GM18519 (cell line): Measurements from ENCODE around the gene NFAM1.

Experiments used
- ATAC-seq: cut with Tn5 transposase; IDR thresholded peaks from one replicate; pipeline ENCODE4 v1.9.1; 2021; ENCODE audit warnings: mild to moderate bottlenecking, moderate library complexity; ENCODE audit not compliant: unreplicated experiment, low FRiP score

Gene NFAM1

GRCh38 chr22:42417645-42418305 lies 14.4 kb downstream of the NFAM1 start:
- no peak for ATAC-seq

GRCh38 chr22:42416671-42417230 lies 15.5 kb downstream of the NFAM1 start:
- no peak for ATAC-seq

GRCh38 chr22:42414565-42415303 lies 17.5 kb downstream of the NFAM1 start:
- ATAC-seq = no peak

GRCh38 chr22:42414021-42414420 lies 18.2 kb downstream of the NFAM1 start:
- ATAC-seq = no peak

- no peak for ATAC-seq
Observed at GRCh38 chr22:42412744-42413333, 19.4 kb downstream of the NFAM1 start.

- ATAC-seq = no peak
Observed at GRCh38 chr22:42410708-42411107, 21.5 kb downstream of the NFAM1 start.

DNA sequence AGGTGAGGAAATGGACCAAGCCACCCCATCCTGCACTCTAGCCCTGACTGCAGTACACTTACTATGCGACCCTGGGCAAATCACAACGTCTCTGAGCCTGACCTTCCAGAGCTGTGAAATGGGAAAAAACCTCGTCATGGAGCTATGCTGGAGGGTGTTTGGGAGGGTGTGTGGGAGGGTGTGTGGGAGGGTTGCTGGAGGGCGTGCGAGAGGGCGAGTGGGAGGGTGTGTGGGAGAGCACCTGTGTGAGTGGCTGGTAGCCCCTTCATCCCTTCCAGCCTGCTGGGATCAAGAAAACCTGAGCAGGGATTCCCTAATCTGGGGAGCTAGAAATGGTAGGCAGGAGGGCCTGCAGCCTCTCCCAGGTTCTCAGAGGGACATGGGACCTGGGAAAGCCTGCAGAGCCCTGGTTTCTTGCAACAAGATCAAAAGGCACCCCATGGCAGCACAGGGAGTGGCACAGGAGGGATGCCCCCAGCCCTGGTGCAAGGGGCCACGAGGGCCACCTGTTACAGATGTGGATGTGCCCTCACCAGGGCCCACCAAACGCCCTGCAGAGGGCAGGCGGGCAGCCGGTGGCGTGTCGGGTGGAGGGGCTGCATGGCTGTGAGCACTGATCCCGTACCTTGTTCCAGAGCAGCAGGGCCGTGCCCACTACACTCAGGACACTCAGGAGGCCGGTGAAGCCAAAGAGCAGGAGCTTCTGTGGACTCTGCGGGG lies 23.2 kb downstream of the NFAM1 start:
- no peak for ATAC-seq

DNA sequence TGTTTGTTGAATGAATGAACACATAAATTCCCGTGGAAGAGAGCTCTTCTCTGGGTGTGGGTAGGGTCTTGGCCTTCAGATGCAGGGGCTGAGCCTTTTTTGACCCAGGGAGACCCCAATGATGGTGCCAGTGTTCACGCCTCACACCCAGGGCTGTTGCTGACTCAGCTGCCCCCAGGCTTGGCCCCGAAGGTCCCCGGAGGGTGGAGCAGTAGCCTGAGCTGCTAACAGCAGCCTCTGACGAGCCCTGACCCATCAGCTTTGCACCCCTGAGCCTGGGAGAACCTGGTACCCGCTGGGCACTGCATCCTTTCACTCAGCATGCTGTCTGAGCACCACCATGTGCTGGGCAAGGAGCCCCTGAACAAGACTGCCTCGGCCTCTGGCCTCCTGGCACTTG lies 23.9 kb downstream of the NFAM1 start:
- no peak for ATAC-seq

DNA sequence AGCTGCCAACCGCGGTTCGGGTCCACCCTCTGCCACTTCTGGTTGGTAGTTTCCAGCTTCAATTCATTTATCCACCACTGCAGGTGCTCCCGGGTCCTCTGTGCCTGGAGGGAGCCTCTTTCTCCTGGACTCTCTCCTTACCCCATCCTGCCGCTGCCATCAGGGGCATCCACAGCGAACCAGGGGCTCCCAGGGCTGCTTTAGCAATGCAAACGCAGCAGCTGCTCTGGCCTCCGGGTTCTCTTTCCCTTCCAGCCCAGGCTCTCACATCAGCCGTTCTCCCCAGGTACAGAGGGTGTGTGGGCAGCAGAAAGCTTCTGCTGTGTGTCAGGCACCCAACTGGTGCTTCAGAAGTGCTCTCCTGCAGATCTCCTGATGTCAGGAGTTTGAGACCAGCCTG lies 27.9 kb downstream of the NFAM1 start:
- ATAC-seq = no peak

GRCh38 chr22:42401535-42402334 lies 30.5 kb downstream of the NFAM1 start:
- no peak for ATAC-seq

GRCh38 chr22:42400811-42401534 lies 31.2 kb downstream of the NFAM1 start:
- ATAC-seq = no peak

- no peak for ATAC-seq
Observed at GRCh38 chr22:42399315-42400271, 32.6 kb downstream of the NFAM1 start.

DNA sequence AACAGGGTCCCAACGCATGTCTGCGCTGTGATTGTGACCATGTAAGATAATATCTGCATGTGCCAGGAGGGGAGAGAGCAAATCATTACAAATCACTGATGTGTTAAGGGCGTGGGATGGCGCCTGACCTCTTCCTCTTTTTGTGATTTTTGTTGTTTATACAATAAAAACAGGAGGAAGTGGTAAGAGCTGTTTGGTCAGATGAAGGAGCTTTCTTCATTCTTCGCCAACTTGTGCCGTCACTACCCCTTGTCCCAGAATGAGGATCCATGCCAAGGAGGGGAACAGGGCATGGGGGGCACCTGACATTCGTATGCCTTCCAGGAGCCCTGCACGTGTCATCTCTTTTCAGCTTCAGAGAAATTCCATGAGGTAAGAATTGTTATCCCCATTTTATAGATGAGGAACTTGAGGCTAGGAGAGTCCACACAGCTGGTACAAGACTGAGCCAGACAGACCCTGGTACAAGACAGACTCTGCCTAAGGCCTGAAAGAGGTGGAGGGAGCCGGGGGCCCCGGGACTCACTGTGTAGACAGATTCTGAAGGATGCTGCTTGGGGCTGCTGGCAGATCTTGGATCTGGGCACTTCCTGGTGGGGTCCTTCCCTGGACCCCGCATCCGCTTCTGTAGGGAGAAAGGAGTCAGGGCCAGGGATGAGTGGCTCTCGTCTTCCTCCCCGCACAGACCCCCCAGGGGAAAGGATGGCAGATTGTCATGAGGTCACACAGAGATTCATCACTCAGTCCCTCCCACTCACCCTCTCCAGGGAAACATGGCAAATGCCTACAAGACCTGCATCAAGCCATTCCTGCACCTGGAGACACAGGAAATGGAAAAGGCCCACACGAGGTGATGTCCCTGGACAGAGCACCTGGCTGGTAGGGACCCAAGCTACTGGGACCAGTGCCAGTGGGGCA lies 34.6 kb downstream of the NFAM1 start:
- no peak for ATAC-seq

DNA sequence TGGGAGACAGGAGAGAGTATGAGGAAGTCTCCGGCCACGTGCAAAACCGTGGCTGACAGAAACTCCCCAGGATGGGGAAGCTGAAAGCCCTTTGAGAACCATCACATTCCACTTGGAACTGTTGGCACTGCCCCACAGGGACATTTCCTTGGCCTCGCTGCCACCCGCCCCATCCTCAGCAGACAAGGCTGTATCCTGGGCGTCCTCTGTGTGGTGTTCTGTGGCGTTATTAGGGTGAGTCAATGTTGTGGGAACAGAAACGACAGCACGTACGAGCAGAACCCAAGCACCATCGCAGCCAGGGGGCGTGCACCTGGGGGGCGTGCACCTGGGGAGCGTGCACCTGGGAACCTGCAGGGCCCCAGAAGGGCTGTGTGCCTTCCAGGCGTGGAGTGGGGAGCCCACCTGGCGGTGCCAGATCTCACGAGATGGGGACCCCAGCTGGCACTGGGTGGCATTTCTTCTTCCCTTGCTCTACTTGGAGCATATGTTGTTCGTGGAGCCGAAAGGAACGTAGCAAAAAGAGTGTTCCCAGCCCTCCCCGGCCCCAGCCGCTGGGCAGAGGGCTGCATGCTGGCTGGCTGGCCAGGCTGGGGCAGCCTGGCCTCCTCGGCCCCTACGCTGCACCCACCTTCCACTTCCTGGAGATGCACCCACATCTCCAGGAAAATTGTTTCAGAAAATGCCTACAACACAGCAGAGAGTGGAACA lies 35.4 kb downstream of the NFAM1 start:
- ATAC-seq = no peak

DNA sequence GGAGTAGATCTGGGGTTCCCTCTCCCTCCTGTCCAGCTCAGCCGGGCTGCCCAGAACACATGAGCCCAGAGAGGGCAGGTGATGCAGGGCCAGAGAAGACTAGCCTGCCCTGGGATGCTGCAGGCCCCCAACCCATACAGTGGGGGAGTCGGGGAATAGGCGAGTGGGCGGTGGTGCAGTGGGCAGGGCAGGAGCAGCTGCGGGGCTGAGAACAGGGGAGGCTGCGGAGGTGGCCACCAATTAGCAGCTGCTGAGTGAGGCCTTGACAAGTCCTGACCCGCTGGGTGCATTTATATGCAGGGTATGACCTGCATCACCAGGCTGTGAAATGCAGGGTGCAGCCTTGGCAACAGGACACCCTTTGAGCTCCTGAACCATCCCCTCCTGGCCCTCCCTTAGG lies 43.1 kb downstream of the NFAM1 start:
- no peak for ATAC-seq

DNA sequence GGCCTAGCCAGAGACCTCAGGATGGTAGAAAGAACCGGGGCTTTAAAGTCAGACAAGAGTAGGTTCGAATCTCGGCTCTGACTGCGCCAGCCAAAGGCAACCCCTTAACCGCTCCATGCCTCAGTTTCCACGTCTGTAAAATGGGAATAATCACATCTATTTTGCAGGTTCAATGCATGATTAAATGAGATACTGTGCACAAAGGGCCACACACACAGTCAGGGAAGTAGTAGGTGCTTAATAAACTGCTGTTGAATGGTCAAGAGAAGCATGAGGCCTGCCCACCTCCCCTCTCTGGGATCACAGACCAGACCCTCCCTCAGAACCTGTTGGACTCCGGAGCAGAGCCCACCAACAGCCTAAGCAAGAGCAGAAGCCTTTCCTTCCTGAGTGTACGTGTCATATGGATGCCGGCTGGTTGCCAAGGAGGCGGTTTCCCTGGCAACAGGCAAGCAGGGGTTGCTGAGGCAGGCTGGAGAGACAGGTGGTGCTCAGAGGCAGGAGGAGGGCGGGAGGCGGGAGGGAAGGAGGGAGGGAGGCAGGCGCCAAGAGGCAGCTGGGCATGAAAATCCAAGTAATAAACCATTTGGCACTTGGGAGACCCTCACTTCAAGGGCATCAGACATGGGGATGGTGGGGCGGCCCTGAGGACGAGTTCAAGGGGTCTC lies 43.9 kb downstream of the NFAM1 start:
- ATAC-seq = no peak
